HPDE6-E6E7 (cell line): ENCODE data around the gene ACP7.
A peak's percentile ranks its signal among the peaks of the same experiment; 100 is the strongest.
"Not testable (repeated sequence)": the region's sequence is repeated elsewhere in the genome, so short reads cannot be mapped to it uniquely, and the experiment has no call there.

ENCODE experiments used
- DNase-seq: peaks from one replicate; pipeline ENCODE4 v3.0.0; 2011; ENCODE audit warnings: missing footprints; ENCODE audit errors: extremely low spot score

Gene ACP7

GRCh38 chr19:39083983-39084731 is at the start of gene ACP7:
ACP7 (plus strand) TSS chr19:39084368; CDS start chr19:39085270, 902 bp downstream.
- DNase-seq: no peak

GRCh38 chr19:39036581-39036980 is 47.6 kb upstream of the ACP7 start:
- no peak for DNase-seq

- DNase-seq: no peak
Observed at GRCh38 chr19:39037194-39037593, 47.0 kb upstream of the ACP7 start.

GRCh38 chr19:39038098-39038497 is 46.1 kb upstream of the ACP7 start:
- peak; percentile 54 for DNase-seq

- no peak for DNase-seq
Observed at GRCh38 chr19:39045506-39045905, 38.7 kb upstream of the ACP7 start.

- DNase-seq: no peak
Observed at GRCh38 chr19:39046037-39046821, 37.9 kb upstream of the ACP7 start.

GRCh38 chr19:39047073-39047472 is 37.1 kb upstream of the ACP7 start:
- no peak for DNase-seq

GRCh38 chr19:39052243-39052746 is 31.9 kb upstream of the ACP7 start:
- DNase-seq: no peak

GRCh38 chr19:39052846-39053245 is 31.3 kb upstream of the ACP7 start:
- no peak for DNase-seq

GRCh38 chr19:39053276-39054090 is 30.7 kb upstream of the ACP7 start:
- no peak for DNase-seq

- no peak for DNase-seq
Observed at GRCh38 chr19:39054091-39054470, 30.1 kb upstream of the ACP7 start.

GRCh38 chr19:39057615-39058014 is 26.6 kb upstream of the ACP7 start:
- DNase-seq: no peak

GRCh38 chr19:39059302-39059701 is 24.9 kb upstream of the ACP7 start:
- no peak for DNase-seq

GRCh38 chr19:39060171-39060570 is 24.0 kb upstream of the ACP7 start:
- DNase-seq: no peak

- no peak for DNase-seq
Observed at GRCh38 chr19:39064405-39064804, 19.8 kb upstream of the ACP7 start.

- DNase-seq: no peak
Observed at GRCh38 chr19:39065928-39066327, 18.2 kb upstream of the ACP7 start.

- DNase-seq: no peak
Observed at GRCh38 chr19:39067104-39067503, 17.1 kb upstream of the ACP7 start.

- not testable (repeated sequence) for DNase-seq
Observed at GRCh38 chr19:39068259-39068658, 15.9 kb upstream of the ACP7 start.

- no peak for DNase-seq
Observed at GRCh38 chr19:39070888-39071287, 13.3 kb upstream of the ACP7 start.

- no peak for DNase-seq
Observed at GRCh38 chr19:39074205-39074692, 9.9 kb upstream of the ACP7 start.

GRCh38 chr19:39074942-39075341 is 9.2 kb upstream of the ACP7 start:
- DNase-seq: no peak

- no peak for DNase-seq
Observed at GRCh38 chr19:39077323-39077722, 6.8 kb upstream of the ACP7 start.
